IMR-90 (cell line): ENCODE measurements around the gene DPF3. TPM values are rescaled to one million over a fixed set of nuclear protein-coding genes. Genes with fewer than 3 reads are reported as not detected.

Source experiments
- ATAC-seq: fragments of 200-7000 bp; cut with Tn5 transposase; 2 replicates; pipeline ENCODE4 v1.9.1; 2020; ENCODE audit warnings: low read depth, mild to moderate bottlenecking, moderate library complexity
- BruUV-seq: library from RNA; stranded (reverse); fragments of 400-500 nt; replicated peaks from 2 replicates; lab custom pipeline; 2021; lab: Mats Ljungman, UMichigan
- CTCF ChIA-PET: fragments of 300-600 bp; formaldehyde crosslinking; extraction: SDS; loops from one replicate; lab custom pipeline; 2021; ENCODE audit warnings: antibody characterized with exemption; lab: Yijun Ruan, JAX
- POLR2A ChIA-PET: fragments of 300-600 bp; sonication (Branson Sonifier 250); formaldehyde crosslinking; loops from one replicate; lab custom pipeline; 2022; ENCODE audit warnings: antibody characterized with exemption; ENCODE audit not compliant: unreplicated experiment; lab: Charles Lee
- DNase-seq: peaks from one replicate; pipeline ENCODE4 v3.0.0; 2013
- H2AFZ ChIP-seq: replicated peaks from 2 replicates; pipeline ENCODE3; 2013; ENCODE audit warnings: low read length, mild to moderate bottlenecking; ENCODE audit not compliant: poor library complexity
- H2AK5ac ChIP-seq: 2 replicates; pipeline ENCODE4 v1.6.1; 2013; ENCODE audit warnings: low read depth, low read length, inconsistent platforms
- H2AK9ac ChIP-seq: replicated peaks from 2 replicates; pipeline ENCODE3; 2013; ENCODE audit warnings: mild to moderate bottlenecking, low read depth, low read length, moderate library complexity; ENCODE audit not compliant: poor library complexity
- H2BK120ac ChIP-seq: 2 replicates; pipeline ENCODE4 v1.6.1; 2013; ENCODE audit warnings: low read depth, low read length, inconsistent platforms
- H2BK15ac ChIP-seq: 3 replicates; pipeline ENCODE4 v1.6.1; 2013; ENCODE audit warnings: low read depth, low read length, inconsistent platforms
- H2BK20ac ChIP-seq: 2 replicates; pipeline ENCODE4 v1.6.1; 2013; ENCODE audit warnings: low read depth, mild to moderate bottlenecking, inconsistent platforms, low read length, moderate library complexity
- H2BK5ac ChIP-seq: 2 replicates; pipeline ENCODE4 v1.6.1; 2013; ENCODE audit warnings: mild to moderate bottlenecking, low read depth, low read length, inconsistent platforms; ENCODE audit not compliant: poor library complexity, severe bottlenecking
- H3K14ac ChIP-seq: replicated peaks from 2 replicates; pipeline ENCODE4 v1.6.1; 2013; ENCODE audit warnings: low read depth, low read length, inconsistent platforms
- H3K18ac ChIP-seq: 2 replicates; pipeline ENCODE4 v1.6.1; 2013; ENCODE audit warnings: low read depth, low read length, control low read depth
- H3K23ac ChIP-seq: 2 replicates; pipeline ENCODE4 v1.6.1; 2013; ENCODE audit warnings: low read depth, low read length, inconsistent platforms
- H3K27ac ChIP-seq: 2 replicates; pipeline ENCODE4 v1.5.1; 2013; ENCODE audit warnings: mild to moderate bottlenecking, control low read depth, low read length; ENCODE audit not compliant: insufficient read depth
- H3K27me3 ChIP-seq: 2 replicates; pipeline ENCODE4 v1.6.1; 2013; ENCODE audit warnings: low read length; ENCODE audit not compliant: control insufficient read depth, insufficient read depth
- H3K36me3 ChIP-seq: 2 replicates; pipeline ENCODE4 v1.6.1; 2013; ENCODE audit warnings: low read length, mixed read lengths; ENCODE audit not compliant: control insufficient read depth, insufficient read depth
- H3K4ac ChIP-seq: 2 replicates; pipeline ENCODE4 v1.6.1; 2013; ENCODE audit warnings: low read depth, low read length, inconsistent platforms
- H3K4me1 ChIP-seq: 2 replicates; pipeline ENCODE4 v1.6.1; 2013; ENCODE audit warnings: low read length, mixed read lengths; ENCODE audit not compliant: control insufficient read depth, insufficient read depth
- H3K4me2 ChIP-seq: 2 replicates; pipeline ENCODE4 v1.6.1; 2013; ENCODE audit warnings: low read depth, mild to moderate bottlenecking, control low read depth, low read length, moderate library complexity
- H3K4me3 ChIP-seq: 2 replicates; pipeline ENCODE4 v1.5.1; 2013; ENCODE audit warnings: low read depth, mild to moderate bottlenecking, control low read depth, low read length, moderate library complexity; ENCODE audit not compliant: insufficient read depth
- H3K56ac ChIP-seq: 2 replicates; pipeline ENCODE4 v1.6.1; 2013; ENCODE audit warnings: low read length, inconsistent platforms; ENCODE audit not compliant: insufficient read depth; ENCODE audit errors: extremely low read depth
- H3K79me1 ChIP-seq, 2 experiments: 2 replicates each; pipeline ENCODE4 v1.6.1; 2013; ENCODE audit warnings: low read length in 2 of 2, inconsistent platforms in 1 of 2, low read depth in 1 of 2
- H3K9ac ChIP-seq: 2 replicates; pipeline ENCODE4 v1.6.1; 2013; ENCODE audit warnings: low read depth, low read length, control low read depth
- H3K9me1 ChIP-seq: 2 replicates; pipeline ENCODE4 v1.6.1; 2013; ENCODE audit warnings: low read length, inconsistent platforms; ENCODE audit not compliant: insufficient read depth
- H3K9me3 ChIP-seq: 2 replicates; pipeline ENCODE4 v1.6.1; 2013; ENCODE audit warnings: low read length; ENCODE audit not compliant: control insufficient read depth, insufficient read depth
- H4K20me1 ChIP-seq: 2 replicates; pipeline ENCODE4 v1.6.1; 2013; ENCODE audit warnings: low read length, inconsistent platforms; ENCODE audit not compliant: insufficient read depth
- H4K5ac ChIP-seq: 2 replicates; pipeline ENCODE4 v1.6.1; 2013; ENCODE audit warnings: mild to moderate bottlenecking, low read depth, low read length, control low read depth
- H4K8ac ChIP-seq, 2 experiments: 2 replicates each; pipeline ENCODE4 v1.6.1; 2013; ENCODE audit warnings: low read depth in 2 of 2, low read length in 2 of 2, control low read depth in 1 of 2, inconsistent platforms in 1 of 2
- H4K91ac ChIP-seq: 2 replicates; pipeline ENCODE4 v1.6.1; 2013; ENCODE audit warnings: low read depth, low read length, inconsistent platforms; ENCODE audit not compliant: insufficient read depth
- CEBPB ChIP-seq: IDR thresholded peaks from 2 replicates; pipeline ENCODE4 v1.6.1; 2012; ENCODE audit warnings: low read depth, low read length, improper control_type of control experiment
- MAFK ChIP-seq: IDR thresholded peaks from 2 replicates; pipeline ENCODE4 v1.6.1; 2012; ENCODE audit warnings: low read depth, low read length, improper control_type of control experiment
- MAZ ChIP-seq: IDR thresholded peaks from 2 replicates; pipeline ENCODE4 v1.6.1; 2012; ENCODE audit warnings: low read depth, mild to moderate bottlenecking, low read length, improper control_type of control experiment, moderate library complexity, borderline replicate concordance
- MXI1 ChIP-seq: IDR thresholded peaks from 2 replicates; pipeline ENCODE4 v1.6.1; 2012; ENCODE audit warnings: low read depth, mild to moderate bottlenecking, low read length, moderate library complexity, borderline replicate concordance
- POLR2A ChIP-seq: IDR thresholded peaks from 2 replicates; pipeline ENCODE4 v1.6.1; 2012; ENCODE audit warnings: mild to moderate bottlenecking, low read depth, low read length
- RCOR1 ChIP-seq: IDR thresholded peaks from 2 replicates; pipeline ENCODE4 v1.6.1; 2012; ENCODE audit warnings: mild to moderate bottlenecking, low read length, improper control_type of control experiment; ENCODE audit not compliant: insufficient replicate concordance
- RFX5 ChIP-seq: IDR thresholded peaks from 2 replicates; pipeline ENCODE4 v1.8.0; 2012; ENCODE audit warnings: low read depth, mild to moderate bottlenecking, low read length, moderate library complexity
- WGBS, 2 experiments: methylation state at CpG; one replicate each; pipeline versions ENCODE4 v1.1.5 to v1.1.7; 2013; ENCODE audit warnings: missing lambda C conversion rate in 2 of 2; ENCODE audit not compliant: insufficient read length in 1 of 2; ENCODE audit errors: extremely low coverage in 2 of 2; 5-methylcytosine and 5-hydroxymethylcytosine counted together
- dilution Hi-C: fragments of 300-500 bp; cut with HindIII; formaldehyde crosslinking; loops from one replicate; pipeline ENCODE4 v1.14.3; 2018; ENCODE audit warnings: low sequenced_read_pairs; ENCODE audit not compliant: unreplicated experiment
- in situ Hi-C: fragments of 300-500 bp; cut with MboI; formaldehyde crosslinking; loops from 3 replicates; pipeline ENCODE4 v1.14.3; 2019; ENCODE audit warnings: low sequenced_read_pairs, inconsistent platforms, mixed read lengths
- intact Hi-C: fragments of 100-400 bp; cut with micrococcal nuclease; formaldehyde crosslinking; loops from 2 replicates; pipeline ENCODE4 v1.10.0; 2022
- polyA plus RNA-seq, 3 experiments: library from polyadenylated mRNA; depleted of rRNA; stranded (reverse); fragments of >200 nt; gene quantifications; 2 replicates each; pipeline ENCODE4 v1.2.3, GENCODE V29; 2012; ENCODE audit warnings: low replicate concordance in 1 of 3
- total RNA-seq: library from RNA; depleted of rRNA; stranded (reverse); fragments of >200 nt; gene quantifications from 2 replicates; pipeline ENCODE4 v1.2.3, GENCODE V29; 2012
- TF ChIP-seq, protein P1 (sequence below): conservative IDR thresholded peaks from 2 replicates; pipeline ENCODE4 v1.5.1; 2012; ENCODE audit warnings: mild to moderate bottlenecking, low read depth, low read length, improper control_type of control experiment

Gene DPF3
- total and polyA plus RNA-seq, 2 of the 4 experiments (the other 2 are of a cell fraction), result 30.5 to 32.8 TPM

GRCh38 chr14:72610831-72611200 lies 283.1 kb downstream of the DPF3 start:
- no TSS peak for BruUV-seq
- peak overlapping the region; percentile 97; the same call in 1 of the 2 replicates for H3K14ac ChIP-seq
- dilution Hi-C loops, result no loop called here
- peak overlapping the region; percentile 99 for H2AK5ac ChIP-seq
- H3K4me3 ChIP-seq, result no peak overlapping the region
- H4K5ac ChIP-seq, result peak overlapping the region; percentile 32; the same call in 1 of the 2 replicates
- DNase-seq, result no peak
- peak overlapping the region; percentile 82 for H3K18ac ChIP-seq
- H4K91ac ChIP-seq, result peak overlapping the region; percentile 100
- H3K4me2 ChIP-seq, result no peak overlapping the region
- no peaks in the 10 kb centered on the region for H3K36me3 ChIP-seq
- in situ Hi-C loops, result no loop called here
- H3K9me1 ChIP-seq, result peaks cover 40% of the 10 kb centered on the region
- H3K27me3 ChIP-seq, result no peaks in the 10 kb centered on the region
- peak overlapping the region; percentile 3; the same call in 1 of the 2 replicates for H3K27ac ChIP-seq
- H3K79me1 ChIP-seq, result peaks cover 0 to 34% of the 10 kb centered on the region in 2 experiments; a peak in 2 of 4 replicates
- H3K4ac ChIP-seq, result peak overlapping the region; percentile 100
- POLR2A ChIA-PET, result no interaction called here
- peak overlapping the region; percentile 99 for H2BK5ac ChIP-seq
- peak overlapping the region; percentile 87; the same call in 2 of the 3 replicates for H2BK15ac ChIP-seq
- no peaks in the 10 kb centered on the region for H4K20me1 ChIP-seq
- H2BK120ac ChIP-seq, result peak overlapping the region; percentile 100
- no peak overlapping the region for H3K9ac ChIP-seq
- intact Hi-C loops, result no loop called here
- H2AK9ac ChIP-seq, result peak overlapping the region; percentile 21
- H2AFZ ChIP-seq, result peak overlapping the region; percentile 1
- ATAC-seq, result no peak
- no peaks in the 10 kb centered on the region for H3K9me3 ChIP-seq
- peak overlapping the region; percentile 98 for H2BK20ac ChIP-seq
- H4K8ac ChIP-seq, result peak overlapping the region; percentile 93 to 100; a peak in 3 of 4 replicates
- peaks cover 43% of the 10 kb centered on the region for H3K4me1 ChIP-seq
- 0 out of 2 replicates have a peak overlapping the region, but pooled peaks have one; percentile 3 for H3K23ac ChIP-seq
- CTCF ChIA-PET, result no interaction called here
- TF ChIP-seq MXI1 (no peak), RFX5 (no peak), RCOR1 (no peak), MAFK (no peak), POLR2A (no peak), CEBPB (no peak), MAZ (no peak)
- TF ChIP-seq, protein P1, sequence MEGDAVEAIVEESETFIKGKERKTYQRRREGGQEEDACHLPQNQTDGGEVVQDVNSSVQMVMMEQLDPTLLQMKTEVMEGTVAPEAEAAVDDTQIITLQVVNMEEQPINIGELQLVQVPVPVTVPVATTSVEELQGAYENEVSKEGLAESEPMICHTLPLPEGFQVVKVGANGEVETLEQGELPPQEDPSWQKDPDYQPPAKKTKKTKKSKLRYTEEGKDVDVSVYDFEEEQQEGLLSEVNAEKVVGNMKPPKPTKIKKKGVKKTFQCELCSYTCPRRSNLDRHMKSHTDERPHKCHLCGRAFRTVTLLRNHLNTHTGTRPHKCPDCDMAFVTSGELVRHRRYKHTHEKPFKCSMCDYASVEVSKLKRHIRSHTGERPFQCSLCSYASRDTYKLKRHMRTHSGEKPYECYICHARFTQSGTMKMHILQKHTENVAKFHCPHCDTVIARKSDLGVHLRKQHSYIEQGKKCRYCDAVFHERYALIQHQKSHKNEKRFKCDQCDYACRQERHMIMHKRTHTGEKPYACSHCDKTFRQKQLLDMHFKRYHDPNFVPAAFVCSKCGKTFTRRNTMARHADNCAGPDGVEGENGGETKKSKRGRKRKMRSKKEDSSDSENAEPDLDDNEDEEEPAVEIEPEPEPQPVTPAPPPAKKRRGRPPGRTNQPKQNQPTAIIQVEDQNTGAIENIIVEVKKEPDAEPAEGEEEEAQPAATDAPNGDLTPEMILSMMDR, result no peak
- no peak overlapping the region; the same call in 1 of the 2 replicates for H3K56ac ChIP-seq
- no CpG with 5 or more reads among the region's 2 CpGs for WGBS, 2 experiments
